HG03442 (cell line): ENCODE measurements around the gene GRIFIN.

Source experiments
- ATAC-seq: cut with Tn5 transposase; IDR thresholded peaks from one replicate; pipeline ENCODE4 v1.9.1; 2021; ENCODE audit warnings: mild to moderate bottlenecking, moderate library complexity; ENCODE audit not compliant: unreplicated experiment

Gene GRIFIN

DNA sequence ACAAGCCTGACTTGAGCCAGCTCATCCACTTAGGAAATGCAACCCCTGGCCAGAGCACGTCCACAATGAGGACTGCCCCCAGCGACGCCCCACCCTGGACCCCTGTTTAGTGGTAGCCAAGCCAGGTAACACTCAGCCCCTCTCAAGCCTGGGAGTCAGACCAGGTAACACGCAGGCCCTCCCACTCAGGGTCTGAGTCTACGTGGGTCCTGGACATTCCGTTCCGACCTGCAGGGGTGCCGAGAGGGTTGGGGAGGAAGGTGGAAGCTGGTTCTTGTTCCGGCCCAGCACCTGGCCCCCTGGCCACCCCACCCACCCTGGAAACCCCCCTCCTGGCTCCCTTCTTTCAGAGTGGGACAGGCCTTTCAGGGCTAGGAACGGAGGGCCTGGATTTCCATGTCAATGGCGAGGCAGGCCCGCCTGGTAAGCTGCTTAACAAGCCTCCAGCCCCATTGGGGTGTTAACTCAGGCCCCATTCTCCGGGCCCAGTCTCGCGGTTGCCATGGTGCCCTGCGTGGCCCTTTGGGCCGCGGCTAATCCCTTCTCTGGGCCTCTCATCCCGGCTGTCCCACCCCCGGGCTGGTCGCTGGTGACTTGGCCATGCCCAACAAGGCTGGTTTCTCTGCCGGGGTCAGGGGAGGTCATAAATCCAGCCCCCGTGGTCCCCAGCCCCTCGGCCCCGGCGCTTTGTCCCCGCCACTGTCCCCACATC is 23.7 kb upstream of the GRIFIN start:
- ATAC-seq: no peak

DNA sequence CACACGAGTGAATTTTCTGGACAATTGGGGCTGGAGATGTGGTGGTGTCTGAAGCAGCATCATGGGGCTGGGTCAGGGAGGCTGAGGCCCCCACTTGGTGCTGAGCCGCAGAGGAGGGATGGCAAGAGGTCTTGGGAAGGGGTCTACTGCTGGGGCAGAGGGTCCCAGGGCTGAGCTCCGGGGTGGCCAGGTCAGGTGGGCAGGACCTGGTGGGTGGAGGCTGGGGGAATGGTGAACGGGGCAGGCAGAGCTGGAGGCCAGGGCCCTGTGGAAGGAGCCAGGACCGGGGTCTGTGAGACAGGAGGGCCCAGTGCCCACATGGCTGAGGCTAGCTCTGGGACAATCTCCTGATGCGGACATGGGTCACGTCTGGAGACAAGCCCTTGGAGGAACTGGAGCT is 23.0 kb upstream of the GRIFIN start:
- no peak for ATAC-seq

DNA sequence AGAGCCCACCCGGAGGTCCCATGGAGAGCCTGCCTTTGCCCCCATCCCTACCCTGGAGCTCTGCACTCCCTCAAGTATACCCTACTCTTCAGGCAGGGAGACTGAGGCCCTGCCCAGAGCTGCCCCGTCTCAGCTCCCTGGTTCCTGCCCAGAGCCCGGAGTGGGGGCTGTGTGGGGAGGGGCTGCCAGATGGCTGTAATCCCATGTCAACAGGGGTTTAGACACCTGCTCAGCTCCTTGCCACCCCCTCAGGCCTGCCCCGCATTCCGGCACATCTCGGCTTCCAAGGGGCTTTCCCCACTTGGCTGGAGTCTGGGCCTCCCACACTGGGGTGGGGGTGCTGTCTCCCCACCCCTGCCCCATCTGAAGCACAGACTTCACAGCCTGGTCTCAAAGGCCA is 22.5 kb upstream of the GRIFIN start:
- no peak for ATAC-seq

DNA sequence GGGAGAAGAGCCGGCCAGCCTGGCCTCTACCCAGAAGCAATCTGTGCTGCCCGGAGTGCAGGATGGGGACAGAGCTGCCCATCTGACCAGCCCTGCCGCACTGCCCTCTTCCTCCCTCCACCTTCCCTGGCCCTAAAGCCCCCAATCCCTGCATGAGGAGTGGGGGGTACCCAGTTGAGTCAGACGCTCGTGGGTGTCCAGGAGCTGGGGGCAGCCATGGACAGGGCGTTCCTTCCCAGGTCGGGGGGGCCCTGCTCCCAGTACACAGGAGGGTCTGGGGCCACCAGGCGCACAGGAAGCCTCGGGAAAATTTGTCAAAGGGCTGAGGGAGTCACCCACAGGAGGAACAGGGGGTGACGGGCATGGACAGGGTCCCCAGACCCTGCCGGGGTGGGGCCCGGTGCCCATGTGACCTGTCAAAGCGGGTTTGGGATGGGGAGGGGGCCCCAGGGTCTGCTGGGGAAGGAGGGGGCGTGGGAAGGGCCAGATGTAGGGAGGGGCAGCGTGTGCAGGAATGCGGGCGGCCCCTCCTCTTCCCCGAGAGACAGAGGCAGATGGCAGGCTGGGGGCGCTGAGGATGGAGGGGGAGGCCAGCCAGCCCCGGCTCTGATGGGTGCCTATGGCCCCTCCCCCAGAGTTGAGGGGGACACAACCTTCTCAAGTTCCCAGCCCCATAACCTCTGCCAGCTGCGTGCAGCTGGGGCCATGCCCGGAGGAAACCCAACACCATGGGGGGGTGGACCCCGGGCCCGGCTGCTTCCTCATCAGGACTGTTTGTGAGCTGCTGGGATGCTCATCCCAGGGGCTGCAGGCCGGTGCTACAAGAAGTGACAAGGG is 21.5 kb upstream of the GRIFIN start:
- no peak for ATAC-seq

DNA sequence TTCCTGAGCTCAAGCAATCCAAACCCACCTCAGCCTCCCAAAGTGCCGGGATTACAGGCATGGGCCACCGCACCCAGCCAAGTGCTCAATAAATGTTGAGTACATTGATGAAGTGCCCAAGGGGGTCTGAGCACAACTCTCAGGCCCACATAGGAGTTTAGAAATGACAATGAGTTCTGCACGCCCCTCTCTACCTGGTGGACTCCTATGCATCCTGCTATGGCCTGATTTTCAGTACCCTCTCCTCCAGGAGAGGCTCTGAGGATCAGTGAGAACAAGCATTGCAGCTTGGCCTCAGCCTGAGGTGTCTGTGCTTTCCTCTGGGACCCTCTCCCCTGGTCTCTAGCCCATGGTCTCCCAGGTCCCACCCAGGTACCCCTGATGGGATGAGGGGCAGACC is 20.9 kb upstream of the GRIFIN start:
- no peak for ATAC-seq

DNA sequence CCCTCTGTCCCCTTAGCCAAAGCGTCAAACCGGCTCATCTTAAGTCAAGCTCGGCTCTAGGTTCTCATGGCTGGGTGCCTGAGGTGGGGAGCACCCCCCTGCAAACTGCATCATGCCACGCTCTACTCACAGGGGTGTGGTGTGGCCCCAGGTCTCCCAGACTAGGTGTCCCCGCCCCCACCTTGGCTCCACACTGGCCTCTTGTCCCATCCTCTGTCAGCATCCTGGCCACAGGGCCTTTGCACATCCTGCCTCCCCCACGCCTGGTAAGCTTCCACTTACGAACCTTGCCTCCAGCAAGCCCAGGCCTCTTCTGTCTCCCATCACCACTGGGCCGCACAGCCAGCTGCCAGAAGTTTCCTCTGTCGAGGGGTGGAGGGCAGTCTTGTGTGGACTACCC is 20.2 kb upstream of the GRIFIN start:
- ATAC-seq: no peak

DNA sequence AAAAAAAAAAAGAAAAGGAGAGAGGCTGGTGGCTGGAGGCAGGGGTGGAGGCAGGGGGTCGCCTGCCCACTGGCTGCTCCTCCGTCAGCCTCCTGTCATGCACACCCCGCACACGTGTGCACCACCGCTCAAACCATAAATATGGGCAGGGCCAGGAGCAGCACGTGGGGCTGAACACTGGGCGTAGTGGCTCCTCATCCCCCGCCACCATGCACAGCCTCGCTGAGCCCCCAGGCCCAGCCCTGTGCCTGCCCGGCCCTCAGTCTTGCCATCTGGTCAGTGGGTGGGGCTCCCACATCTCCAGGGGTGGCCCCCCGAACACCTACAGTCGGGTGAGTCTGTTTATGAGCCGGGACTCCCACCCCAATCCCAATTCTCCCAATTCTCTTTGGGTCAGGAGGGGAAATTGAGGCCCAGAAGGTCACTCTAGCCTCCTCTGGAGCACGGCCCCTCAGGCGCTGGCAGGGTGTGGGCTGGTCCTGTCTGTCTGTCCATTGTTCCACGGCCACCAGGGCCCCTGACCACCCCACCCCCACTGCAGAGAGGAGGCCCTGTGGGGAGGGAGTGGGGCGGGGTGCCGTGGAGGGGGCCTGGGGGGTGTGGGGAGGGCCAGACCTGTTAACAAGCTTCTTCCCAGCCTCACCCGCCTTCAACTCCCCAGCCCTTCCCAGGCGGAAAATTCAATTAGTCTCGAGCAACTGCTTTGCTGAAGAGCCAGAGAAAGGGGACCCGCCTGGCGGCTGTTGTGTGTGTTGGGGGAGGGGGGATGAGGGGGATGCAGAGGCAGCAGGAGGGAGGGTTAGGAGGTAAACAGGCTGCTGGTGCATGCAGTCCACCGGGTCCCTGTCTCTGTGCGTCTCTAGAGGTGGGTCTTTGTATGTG is 19.5 kb upstream of the GRIFIN start:
- no peak for ATAC-seq

DNA sequence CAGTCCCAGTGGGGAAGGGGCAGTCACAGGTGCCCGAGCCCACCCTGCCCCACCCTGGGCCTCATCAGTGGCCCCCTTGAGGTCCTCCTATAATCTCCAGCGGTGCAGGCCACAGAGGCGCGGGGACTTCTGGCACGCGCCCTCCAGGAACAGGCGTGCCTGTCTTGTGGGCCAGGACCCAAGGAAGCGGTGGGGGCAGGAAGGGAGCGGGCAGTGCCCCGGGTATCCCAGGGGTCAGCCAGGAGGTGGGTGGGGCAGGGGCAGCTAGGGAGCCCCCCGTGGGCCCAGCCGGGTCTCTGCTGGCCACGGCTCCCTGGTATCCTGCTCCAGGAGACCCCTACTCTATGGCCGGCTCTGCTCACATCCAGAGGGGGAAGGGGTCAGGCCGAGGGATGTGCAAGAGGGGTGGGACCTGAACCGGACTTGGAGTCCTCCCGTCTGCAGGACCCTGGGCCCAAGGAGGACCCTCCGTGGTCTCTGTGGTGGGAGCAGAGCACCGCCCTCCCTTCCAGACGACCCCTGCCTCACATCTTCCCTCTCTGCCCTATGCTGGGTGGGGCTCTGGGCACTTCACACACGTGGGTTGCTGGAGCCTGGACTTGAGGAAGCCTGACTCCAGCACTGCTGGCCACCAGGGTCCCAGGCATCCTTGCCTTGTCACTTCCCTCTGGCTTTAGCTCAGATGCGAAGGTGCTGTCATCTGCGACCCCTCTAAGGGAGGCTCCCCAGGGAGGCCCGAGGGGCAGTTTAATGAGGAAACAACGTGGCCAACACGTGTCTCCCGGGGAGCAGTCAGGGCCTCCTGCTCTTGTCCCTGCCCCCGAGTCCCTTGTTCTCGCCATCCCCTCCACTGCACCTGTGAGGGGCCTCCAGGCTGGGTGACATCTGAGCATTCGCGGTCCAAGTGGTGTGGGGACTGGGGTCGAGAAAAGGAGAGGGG is 18.3 kb upstream of the GRIFIN start:
- no peak for ATAC-seq

DNA sequence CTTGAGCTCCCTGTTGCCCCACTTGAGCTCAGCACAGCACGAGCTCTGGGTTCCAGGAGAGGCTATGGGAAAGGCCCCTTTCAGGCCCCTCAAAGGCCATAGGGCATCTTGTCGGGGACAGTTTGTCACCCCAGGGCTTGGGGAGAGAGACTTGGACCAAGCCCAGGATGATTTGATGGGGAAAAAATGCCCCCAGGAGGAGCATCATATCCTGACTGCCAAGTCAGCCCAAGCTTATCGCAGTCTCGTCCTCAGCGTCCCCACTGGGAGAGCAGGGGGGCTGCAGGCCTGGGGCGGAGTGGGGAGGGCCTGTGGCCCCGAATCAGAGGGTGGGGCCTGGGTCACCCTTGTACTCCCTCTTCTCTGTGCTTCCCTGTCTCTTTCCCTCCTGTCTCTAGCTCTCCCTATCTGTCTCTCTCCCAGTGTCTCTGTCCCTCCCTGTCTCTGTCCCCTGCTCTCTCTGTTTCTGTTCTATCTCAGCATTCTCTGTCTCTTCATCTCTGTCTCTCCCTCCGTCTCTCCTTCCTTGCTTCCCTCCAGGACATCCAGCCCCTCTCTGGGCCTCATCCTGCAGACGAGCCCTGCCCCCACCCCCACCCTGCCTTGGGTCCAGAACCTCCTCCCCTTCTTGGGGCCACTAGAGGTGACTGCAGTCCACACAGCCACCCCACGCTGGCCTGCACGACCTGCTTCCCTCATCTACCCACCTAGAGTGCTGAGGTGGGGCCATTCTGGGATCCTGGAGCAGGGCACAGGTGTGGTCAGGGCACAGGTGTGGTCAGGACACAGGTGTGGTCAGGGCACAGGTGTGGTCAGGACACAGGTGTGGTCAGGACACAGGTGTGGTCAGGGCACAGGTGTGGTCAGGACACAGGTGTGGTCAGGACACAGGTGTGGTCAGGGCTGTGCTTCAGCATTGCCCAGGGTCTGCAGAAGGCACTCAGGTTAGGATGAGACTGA is 17.3 kb upstream of the GRIFIN start:
- no peak for ATAC-seq

DNA sequence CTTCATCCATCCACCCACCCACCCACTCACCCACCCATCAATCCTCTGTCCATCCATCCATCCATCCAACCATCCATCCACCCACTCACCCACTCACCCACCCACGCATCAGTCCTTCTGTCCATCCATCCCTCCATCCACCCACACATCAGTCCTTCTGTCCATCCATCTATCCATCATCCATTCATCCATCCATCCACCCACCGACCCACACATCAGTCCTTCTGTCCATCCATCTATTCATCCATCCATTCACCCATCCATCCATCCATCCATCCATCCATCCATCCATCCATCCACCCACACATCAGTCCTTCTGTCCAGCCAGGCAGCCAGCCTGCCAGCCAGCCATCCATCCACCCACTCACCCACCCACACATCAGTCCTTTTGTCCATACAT is 15.8 kb upstream of the GRIFIN start:
- ATAC-seq: no peak

DNA sequence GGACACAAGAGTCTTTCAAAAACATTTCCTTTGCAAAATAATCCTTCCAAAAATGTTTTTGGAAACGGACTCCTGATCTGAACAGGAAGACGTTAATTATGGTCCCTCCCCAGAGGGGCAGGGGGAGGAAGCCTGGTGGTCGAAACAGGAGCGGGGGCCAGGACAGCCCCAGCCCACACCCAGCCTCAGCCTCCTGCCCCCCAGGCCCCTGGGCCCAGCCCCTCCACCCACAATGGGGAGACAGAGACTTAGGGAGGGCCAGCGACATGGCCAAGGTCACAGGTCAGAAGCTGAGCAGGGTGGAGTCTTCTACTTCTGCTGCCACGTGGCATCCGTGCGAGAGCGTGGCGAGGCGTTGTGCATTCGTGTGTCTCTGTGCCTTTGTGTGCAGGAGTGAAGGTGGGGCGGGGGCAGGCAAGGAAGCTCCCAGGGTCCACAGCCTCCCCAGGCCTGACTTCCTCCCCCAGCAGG is 14.0 kb upstream of the GRIFIN start:
- ATAC-seq: no peak

DNA sequence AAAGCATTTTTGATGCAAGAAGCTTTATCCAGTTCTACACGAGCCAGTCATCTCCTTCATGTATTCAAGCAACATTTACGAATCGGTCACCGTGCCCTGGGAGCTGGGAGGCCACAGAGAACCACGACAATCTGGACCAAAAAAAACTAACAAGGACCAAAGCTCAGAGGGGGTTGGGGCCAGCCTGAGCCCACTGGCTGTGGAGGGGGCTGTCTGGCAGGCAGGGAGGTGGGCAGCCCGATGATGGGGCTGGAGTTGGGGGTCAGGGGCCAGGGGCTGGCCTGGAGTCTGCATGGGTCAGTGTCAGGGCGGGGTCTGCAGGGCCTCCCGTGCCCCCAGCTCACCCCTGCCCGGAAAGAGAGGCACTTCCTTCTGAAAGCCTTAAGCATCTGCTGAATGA is 12.5 kb upstream of the GRIFIN start:
- ATAC-seq: no peak

DNA sequence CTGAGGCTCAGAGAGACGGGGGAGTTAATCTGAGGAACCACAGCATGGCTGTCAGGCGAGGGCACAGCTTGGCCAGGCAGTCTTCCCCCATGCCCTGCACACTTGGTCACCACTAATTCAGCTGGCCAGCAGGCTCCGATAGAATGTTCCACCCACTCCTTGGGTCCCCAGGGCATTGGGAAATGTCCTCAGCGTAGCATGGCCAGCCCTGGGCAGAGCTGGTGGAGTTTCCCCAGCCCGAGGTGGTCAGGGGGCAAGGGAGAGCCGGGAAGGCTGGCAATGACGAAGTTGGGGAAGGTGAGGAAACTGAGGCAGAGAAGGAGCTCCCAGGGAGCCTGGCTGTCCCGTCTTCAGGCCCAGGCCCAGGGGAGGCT is 12.1 kb upstream of the GRIFIN start:
- ATAC-seq: no peak

DNA sequence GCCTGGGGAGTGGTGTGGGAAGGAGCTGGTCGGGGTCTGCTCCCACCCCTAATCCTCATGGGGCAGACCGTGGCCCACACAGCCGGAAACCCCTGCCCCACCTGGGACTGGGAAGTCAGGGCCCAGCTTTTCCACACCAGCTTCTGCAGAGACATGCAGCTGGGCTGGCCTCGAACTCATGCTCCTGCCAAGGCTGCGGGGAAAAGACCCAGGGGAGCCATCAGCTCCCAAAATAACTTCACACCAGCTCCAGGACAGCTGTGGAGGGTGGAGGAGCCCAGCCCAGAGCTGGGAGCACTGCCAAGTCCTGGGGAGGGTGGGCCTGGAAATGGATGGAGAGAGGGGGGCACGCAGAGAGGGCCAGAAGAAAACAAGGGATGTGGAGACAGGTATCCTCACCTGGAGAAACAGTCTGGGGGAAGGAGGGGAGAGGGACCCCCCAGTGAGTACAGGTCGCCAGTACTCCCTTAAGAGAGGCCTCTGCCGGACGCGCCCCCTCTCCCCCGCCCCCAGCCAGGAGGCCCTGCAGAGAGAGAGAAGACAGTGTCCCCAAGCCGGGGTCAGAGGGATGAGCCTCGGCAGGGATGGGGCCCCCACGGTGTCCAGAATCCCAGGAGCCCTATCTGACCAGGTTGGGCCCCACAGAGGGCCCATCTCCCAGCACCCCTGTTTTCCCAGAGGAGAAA is 11.5 kb upstream of the GRIFIN start:
- ATAC-seq: no peak

DNA sequence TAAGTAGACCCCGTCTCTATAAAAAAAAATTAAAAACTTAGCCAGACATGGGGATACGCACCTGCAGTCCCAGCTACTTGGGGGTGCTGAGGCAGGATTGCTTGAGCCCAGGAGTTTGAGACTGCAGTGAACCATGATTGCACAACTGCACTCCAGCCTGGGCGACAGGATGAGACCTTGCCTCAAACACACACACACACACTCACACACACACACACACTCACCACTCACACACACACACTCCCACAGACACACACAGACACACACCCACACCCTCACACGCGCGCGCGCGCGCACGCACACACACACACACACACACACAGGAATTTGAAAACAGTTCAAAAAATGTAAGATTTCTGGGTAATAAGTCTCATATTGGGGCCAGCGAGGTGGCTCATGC is 8.7 kb upstream of the GRIFIN start:
- no peak for ATAC-seq

DNA sequence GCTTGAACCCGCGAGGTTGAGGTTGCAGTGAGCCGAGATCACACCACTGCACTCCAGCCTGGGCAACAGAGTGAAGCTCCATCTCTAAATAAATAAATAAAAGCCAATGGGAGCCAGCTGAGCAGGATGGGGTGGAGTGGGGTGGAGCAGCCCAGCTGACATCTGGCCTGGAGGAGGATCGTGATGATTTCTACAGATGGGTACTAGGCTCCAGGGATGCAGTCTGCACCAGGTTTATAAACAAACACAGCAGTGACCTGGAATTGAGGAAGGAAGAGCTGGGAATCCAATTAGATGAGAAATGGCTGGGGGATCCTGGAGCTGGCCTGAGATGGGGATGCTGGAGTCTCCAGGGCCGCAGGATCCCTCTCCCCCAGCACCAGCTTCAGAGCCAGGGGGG is 7.3 kb upstream of the GRIFIN start:
- ATAC-seq: no peak

DNA sequence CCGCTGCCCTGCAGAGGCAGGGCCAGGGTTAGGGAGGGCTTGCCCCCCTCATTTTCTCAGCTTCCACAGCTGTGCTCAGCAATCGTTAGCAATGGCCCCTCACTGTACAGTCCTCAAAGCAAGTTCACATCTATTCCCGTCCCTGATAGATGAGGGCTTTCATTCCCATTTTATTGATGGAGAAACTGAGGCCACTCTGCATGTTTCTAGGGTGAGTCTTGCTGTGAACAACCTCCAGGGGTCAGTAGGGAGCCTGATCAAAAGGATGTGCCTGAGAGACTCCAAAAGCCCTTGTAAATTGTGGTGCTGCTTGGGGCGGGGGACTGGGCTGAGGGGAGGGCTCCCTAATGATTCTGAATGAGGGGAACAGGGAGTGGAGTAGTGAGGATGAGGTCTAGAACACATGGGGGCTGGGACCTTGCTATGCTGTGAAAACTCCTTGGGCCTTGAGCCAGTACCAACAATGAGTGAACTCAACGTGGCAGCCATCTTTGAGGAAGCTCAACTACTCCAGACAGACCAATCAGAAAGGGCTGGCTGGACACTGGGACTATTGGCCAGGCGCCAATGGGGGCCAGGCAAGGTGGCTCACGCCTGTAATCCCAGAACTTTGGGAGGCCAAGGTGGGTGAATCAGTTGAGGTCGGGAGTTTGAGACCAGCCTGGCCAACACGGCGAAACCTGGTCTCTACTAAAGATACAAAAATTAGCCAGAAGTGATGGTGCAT is 6.7 kb upstream of the GRIFIN start:
- no peak for ATAC-seq

DNA sequence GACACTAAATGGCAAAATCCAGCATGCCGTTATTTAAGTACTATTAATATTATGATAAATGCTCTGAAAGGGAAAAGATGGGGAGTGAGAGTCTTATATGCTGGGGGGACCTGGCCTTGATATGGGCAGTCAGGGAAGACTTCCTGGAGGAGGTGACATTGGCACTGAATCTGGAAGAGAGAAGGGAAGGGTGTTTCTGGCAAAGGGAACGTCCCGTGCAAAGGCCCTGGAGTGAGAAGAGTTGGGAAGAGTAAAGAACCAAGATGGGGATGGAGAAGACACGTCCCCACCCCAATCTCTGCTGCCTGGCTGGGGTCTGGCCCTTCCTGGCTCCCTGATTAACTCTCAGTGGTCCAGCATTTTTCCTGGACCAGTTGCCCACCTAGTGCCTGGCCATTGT is 5.0 kb upstream of the GRIFIN start:
- no peak for ATAC-seq
